ENCODE results near the gene TANGO2.

TANGO2 gene

GRCh38 chr22:20053407-20054033, 32.6 kb downstream of the TANGO2 start:
- H2AFZ ChIP-seq (ENCODE audit: low read depth, low read length), result no peak overlapping the region
- no peaks in the 10 kb centered on the region for H3K27me3 ChIP-seq (ENCODE audit: insufficient read depth, low read length, poor library complexity)

GRCh38 chr22:20054034-20054427, 33.1 kb downstream of the TANGO2 start:
- H3K9me3 ChIP-seq (ENCODE audit: insufficient read depth, low read length, severe bottlenecking), result no peaks in the 10 kb centered on the region
- ATAC-seq (ENCODE audit: insufficient read depth, low read depth) (no peak), DNase-seq (no peak)
- H2AFZ ChIP-seq (ENCODE audit: low read depth, low read length), result no peak overlapping the region
- H3K4me1 ChIP-seq (ENCODE audit: insufficient read depth, low read length), result no peaks in the 10 kb centered on the region
- peaks cover 14% of the 10 kb centered on the region for H4K20me1 ChIP-seq (ENCODE audit: insufficient read depth, low read length)
- peaks cover 55% of the 10 kb centered on the region for H3K36me3 ChIP-seq (ENCODE audit: insufficient read depth, low read length)
- no peak overlapping the region for H3K4me3 ChIP-seq (ENCODE audit: low read depth in 1 of 2, low read length in 2 of 2)
- no peaks in the 10 kb centered on the region for H3K27me3 ChIP-seq (ENCODE audit: insufficient read depth, low read length, poor library complexity)
- H3K79me2 ChIP-seq (ENCODE audit: insufficient read depth, low read length), result no peaks in the 10 kb centered on the region
- TF ChIP-seq EZH2 (IDR thresholded peaks at IDR 0.05; ENCODE audit: borderline replicate concordance, low read depth, low read length, severe bottlenecking) (no peak), CTCF (IDR thresholded peaks at IDR 0.05; ENCODE audit: borderline replicate concordance, extremely low read depth, low read length, poor library complexity, severe bottlenecking) (no peak)
- no peak overlapping the region for H3K27ac ChIP-seq (ENCODE audit: low read length)
- H3K4me2 ChIP-seq (ENCODE audit: insufficient read depth, low read length), result no peak overlapping the region
- H3K9ac ChIP-seq (ENCODE audit: low read depth, low read length), result no peak overlapping the region

More at GRCh38 chr22:20053407-20054033, 32.6 kb downstream of the TANGO2 start:
- Histone ChIP-seq H3K27ac (ENCODE audit: low read length) (no peak overlapping the region), H3K4me3 (ENCODE audit: low read depth in 1 of 2, low read length in 2 of 2) (no peak overlapping the region), H3K79me2 (ENCODE audit: insufficient read depth, low read length) (no peaks in the 10 kb centered on the region), H3K4me1 (ENCODE audit: insufficient read depth, low read length) (no peaks in the 10 kb centered on the region), H4K20me1 (ENCODE audit: insufficient read depth, low read length) (peaks cover 14% of the 10 kb centered on the region), H3K4me2 (ENCODE audit: insufficient read depth, low read length) (no peak overlapping the region), H3K36me3 (ENCODE audit: insufficient read depth, low read length) (peaks cover 59% of the 10 kb centered on the region), H3K9ac (ENCODE audit: low read depth, low read length) (no peak overlapping the region), H3K9me3 (ENCODE audit: insufficient read depth, low read length, severe bottlenecking) (no peaks in the 10 kb centered on the region)
- no peak for TF ChIP-seq CTCF (IDR thresholded peaks at IDR 0.05; ENCODE audit: borderline replicate concordance, extremely low read depth, low read length, poor library complexity, severe bottlenecking)
- no peak for TF ChIP-seq EZH2 (IDR thresholded peaks at IDR 0.05; ENCODE audit: borderline replicate concordance, low read depth, low read length, severe bottlenecking)
- DNase-seq (no peak), ATAC-seq (ENCODE audit: insufficient read depth, low read depth) (no peak)

- H3K4me1 ChIP-seq (ENCODE audit: insufficient read depth, low read length), result no peaks in the 10 kb centered on the region
- peaks cover 53% of the 10 kb centered on the region for H3K36me3 ChIP-seq (ENCODE audit: insufficient read depth, low read length)
- H4K20me1 ChIP-seq (ENCODE audit: insufficient read depth, low read length), result peaks cover 14% of the 10 kb centered on the region
- ATAC-seq (ENCODE audit: insufficient read depth, low read depth) (no peak), DNase-seq (no peak)
- H3K27me3 ChIP-seq (ENCODE audit: insufficient read depth, low read length, poor library complexity), result no peaks in the 10 kb centered on the region
- H3K4me2 ChIP-seq (ENCODE audit: insufficient read depth, low read length), result no peak overlapping the region
- no peak overlapping the region for H2AFZ ChIP-seq (ENCODE audit: low read depth, low read length)
- H3K9me3 ChIP-seq (ENCODE audit: insufficient read depth, low read length, severe bottlenecking), result no peaks in the 10 kb centered on the region
- no peaks in the 10 kb centered on the region for H3K79me2 ChIP-seq (ENCODE audit: insufficient read depth, low read length)
- no peak overlapping the region for H3K4me3 ChIP-seq (ENCODE audit: low read depth in 1 of 2, low read length in 2 of 2)
- TF ChIP-seq CTCF (IDR thresholded peaks at IDR 0.05; ENCODE audit: borderline replicate concordance, extremely low read depth, low read length, poor library complexity, severe bottlenecking) (no peak), EZH2 (IDR thresholded peaks at IDR 0.05; ENCODE audit: borderline replicate concordance, low read depth, low read length, severe bottlenecking) (no peak)
- H3K9ac ChIP-seq (ENCODE audit: low read depth, low read length), result no peak overlapping the region
- H3K27ac ChIP-seq (ENCODE audit: low read length), result no peak overlapping the region
These were observed 33.6 kb downstream of the TANGO2 start for GRCh38 chr22:20054485-20054884.
